Activated T-cell treated with anti-CD3 and anti-CD28 coated beads, Interleukin-2, amount 50 U/mL, for 1 hour (primary cell): ENCODE measurements around the gene POU2F3.
A peak's percentile ranks its signal among the peaks of the same experiment; 100 is the strongest.

Experiments used
- DNase-seq: peaks from one replicate; pipeline ENCODE4 v3.0.0-alpha.2; 2020

The POU2F3 gene

GRCh38 chr11:120210626-120211521, 29.1 kb upstream of the POU2F3 start, which contains the start of gene OAF:
Gene OAF (plus strand): TSS chr11:120211032. CDS start chr11:120211280, 248 bp downstream.
- DNase-seq, result peak; percentile 65

GRCh38 chr11:120211522-120212258, 28.2 kb upstream of the POU2F3 start:
- DNase-seq, result no peak

DNA sequence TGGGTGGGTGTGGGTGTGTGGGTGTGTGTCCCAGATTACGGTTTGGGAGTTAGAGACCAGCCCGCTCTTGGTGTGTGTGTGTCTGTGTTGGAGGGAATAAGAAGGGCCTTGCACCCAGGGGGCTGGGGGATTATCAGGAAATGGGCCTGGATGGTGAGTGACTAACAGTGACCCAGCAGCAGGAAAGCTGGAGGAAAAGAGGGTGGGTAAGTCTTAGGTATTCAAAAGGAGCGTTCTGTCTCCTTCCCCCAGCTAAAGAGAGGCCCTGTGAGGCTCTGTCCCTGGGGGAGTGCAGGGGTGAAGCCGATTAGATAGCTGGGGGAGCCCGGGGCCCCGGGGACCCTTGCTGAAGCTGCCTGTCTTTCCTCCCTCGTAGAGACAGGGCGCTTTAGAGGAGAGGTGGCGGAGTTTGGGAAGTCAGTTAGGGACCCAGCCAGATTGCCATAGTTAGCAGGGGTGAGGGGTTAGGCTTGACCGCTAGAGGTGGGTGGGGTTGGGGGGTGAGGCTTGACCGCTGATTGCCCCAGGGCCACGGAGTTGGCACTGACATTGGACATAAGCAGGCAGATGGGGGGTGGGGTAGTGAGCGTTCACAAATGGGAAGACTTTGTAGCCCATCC, 27.6 kb upstream of the POU2F3 start:
- no peak for DNase-seq

- no peak for DNase-seq
Measured at GRCh38 chr11:120212926-120213325, 27.0 kb upstream of the POU2F3 start.

- DNase-seq, result no peak
Measured at GRCh38 chr11:120214581-120214980, 25.4 kb upstream of the POU2F3 start.

DNA sequence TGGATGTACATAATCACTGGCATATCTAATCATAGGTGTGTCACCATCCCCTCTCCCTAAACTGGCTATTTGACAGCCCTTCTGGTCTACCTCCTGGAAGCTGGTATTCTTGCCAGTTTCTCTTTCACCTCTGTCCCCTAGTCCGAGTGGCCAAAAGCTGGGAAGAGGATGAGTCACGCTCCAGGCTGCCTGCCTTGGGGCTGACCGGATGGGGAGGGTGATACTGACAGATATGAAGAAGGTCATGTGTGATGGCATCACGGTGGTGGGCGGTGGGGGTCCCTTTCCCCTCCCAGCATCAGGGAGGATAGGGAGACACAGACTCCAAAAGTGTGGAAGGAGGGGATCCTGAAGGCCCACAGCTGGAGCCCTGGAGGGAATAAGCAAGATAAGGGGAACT, 24.3 kb upstream of the POU2F3 start:
- DNase-seq, result no peak

DNA sequence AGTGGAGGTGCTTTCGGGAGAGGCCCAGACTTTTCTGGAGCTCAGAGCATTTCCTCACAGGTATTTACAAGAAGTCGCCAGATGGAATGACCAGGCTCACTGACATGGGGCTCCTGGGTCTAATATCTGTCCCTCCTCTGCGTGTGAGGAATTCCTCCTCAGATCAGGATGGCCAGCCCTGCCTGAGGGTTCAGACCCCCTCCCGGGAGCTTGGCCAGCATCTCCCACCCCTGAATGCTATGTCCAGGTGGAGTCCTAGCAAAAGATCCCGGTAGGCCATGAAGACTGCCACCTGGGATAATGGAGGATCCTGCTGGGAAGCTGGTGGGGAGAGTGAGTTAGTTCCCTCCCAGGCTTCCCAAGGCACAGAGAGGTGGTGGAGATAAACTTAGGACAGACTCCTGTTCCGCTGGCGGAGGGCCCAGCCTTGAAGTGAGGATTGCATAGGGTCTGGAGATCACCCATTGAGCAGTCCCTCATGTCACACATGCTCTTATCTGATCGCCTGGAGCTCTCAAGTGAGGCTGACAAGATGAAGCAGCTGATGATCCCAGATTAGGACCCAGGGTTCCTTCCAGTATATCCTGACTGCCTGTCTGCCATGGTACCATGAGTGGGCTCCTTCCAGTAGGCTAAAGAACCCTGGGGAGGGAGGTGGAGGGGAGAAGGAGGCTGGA, 23.4 kb upstream of the POU2F3 start:
- DNase-seq, result no peak

GRCh38 chr11:120217526-120217925, 22.4 kb upstream of the POU2F3 start:
- DNase-seq, result no peak

DNA sequence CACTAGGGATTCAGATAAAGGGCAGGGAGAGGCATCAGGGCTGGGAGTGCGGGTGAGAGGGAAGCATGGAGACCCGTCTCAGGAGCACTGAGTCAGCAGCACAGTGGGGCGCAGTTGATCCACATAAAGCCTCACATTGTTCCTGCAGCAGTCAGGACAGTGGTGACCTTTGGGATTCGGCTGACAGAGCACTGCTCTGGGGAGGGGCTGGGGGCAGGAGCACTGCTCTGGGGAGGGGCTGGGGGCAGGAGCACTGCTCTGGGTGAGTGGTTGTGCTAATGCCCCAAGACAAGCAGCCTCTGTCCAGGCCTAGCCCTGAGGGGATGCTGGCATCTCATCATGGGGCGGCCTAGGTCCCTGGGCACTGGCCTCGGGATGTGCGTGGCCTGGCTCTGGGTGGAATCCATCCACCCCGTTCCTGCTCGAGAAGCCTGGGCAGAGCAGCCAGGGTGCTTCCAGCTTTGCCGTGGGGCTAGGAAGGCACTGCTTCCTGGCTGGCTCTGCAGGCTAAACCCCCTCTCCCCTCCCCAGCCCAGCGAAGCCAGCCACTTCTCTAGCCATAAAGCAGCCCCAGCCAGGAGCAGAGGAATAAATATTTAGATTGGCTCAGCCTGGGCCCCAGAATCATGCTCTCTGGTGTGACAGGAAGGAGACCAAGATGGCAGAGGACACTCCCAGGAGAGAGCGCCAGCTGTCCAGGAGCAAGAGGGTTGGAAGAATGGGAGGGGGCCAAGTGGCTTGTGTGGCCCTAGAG, 21.8 kb upstream of the POU2F3 start:
- no peak for DNase-seq

DNA sequence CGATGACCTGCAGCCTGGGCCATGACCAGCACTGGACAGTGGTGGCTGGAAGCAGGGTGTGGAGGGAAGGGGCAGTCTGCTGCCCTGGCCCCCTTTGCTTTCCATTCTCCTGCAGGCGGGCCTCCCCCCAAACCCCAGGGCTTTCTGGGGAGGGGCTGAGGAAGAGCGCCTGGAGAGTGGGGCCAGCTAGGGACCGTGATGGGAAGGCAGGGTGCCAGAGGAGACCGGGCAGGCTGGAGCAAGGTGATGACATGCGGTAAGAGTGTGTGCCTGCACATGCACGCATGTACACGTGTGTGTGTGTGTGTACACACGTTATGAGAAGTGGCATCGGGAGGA, 21.3 kb upstream of the POU2F3 start:
- no peak for DNase-seq

- no peak for DNase-seq
Measured at GRCh38 chr11:120219232-120219937, 20.6 kb upstream of the POU2F3 start.

DNA sequence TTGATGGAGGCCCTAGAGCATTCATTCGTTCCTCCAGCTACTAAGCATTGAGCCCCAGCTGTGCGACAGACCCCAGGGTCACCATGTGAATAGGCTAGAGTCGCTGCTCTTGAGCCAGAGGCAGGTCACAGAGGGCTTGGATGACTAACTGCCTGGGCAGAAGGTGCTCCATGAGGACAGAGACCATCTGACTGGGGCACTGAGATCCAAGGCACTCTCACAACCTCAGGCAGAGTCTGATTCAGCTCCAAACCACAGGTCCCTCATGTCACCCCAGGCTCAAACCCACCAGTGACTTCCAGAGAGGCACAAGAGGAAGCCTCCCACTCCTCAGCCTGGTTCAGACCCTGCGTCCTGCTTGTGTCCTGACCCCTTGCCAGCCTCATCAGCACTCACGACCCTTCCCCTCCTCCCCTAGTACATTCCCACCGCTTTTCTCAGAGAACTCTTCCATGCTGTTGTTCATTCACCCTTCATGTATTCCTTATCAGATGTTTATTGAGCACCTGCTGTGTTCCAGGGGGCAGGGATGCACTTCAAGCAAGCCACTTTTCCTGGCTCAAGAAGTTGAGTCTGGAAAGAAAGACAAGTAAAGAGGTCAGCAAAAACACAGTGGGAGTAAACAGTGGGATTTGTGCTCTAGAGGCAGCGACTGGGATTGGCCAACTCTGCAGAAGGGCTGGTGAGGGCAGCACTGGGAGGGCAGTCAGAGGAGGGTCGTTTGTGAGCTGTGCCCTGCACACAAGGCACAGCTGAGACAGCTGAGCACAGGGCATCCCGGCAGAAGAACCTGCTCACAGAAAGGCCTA, 19.8 kb upstream of the POU2F3 start:
- no peak for DNase-seq

DNA sequence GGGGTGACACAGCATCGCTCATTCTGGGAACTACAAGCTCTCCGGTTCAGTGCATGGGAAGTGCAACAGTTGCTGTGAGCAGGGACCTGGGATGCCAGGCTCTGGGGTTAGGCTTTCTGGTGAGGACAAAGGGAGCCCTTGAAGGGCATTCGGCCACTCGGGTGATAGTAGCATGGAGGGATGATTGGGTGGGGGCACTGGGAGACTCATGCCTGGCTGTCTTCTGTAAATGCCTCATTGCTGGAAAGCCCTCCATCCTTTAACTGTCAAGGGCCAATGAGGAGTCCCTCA, 19.2 kb upstream of the POU2F3 start:
- no peak for DNase-seq

DNA sequence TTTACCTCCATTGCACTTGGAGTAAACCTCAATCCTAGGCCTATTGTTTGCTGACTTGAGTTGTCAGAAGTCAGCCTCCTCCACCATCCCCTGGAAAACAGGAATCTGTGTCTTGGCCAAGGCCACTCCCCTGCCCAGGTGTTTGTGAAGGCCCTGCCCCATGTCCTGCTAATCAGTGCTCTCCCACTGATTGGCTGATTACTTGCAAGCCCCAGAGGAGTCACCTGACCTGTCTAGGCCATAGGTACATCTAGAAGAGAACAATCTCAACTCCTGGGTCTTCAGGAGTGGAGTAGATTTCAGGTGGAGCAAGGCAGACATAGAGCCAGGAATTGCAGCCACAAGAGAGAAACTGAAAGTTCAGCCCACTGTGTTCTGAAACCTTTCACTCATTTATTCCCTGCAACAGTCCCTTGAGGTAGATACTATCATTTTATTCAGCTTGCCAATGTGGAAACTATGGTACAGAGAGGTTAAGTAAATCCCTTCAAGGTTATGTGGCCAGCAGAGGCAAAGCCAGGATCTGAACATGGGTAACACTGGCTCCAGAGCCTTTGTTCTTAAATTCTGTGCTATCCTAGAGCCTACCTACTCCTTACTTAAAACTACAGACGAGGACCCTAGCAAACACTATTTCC, 18.7 kb upstream of the POU2F3 start:
- DNase-seq, result no peak

DNA sequence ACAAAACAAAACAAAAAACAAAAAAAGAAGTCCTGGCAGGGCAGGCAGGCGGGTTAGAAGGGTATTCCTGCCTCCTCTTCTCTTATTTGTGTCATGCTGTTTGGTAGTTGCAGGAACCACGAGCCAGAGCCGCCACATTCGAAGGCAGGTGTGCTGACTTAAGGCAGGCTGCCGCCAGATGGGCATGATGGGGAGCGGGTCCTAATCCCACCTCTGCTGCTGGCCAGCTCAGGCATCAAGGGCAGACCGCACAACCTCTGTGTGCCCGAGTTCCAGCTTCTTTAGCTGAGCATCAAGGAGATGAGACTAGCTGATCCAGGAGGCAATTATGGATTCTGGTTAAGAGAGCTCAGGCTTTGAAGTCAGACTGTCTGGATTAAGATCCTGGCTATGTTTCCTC, 17.0 kb upstream of the POU2F3 start:
- DNase-seq, result no peak

DNA sequence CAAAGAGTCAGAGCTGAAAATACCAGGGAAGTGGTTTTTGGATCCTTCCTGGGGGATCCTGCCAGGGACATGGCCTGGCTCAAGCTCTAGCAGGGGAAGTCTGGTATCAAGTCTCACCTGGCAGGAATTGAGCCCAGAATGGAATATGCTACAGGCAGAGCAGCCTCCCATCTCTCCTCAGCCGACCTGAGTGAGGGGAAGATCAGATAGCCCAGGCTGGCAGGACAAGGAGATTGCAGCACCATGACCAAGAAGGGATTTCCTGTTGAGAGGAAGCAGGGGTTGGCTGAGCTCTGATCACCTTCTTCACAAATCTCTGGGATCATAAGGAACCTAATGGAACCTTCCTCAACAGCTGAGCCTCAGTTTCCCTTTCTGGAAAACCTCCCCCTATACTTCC, 16.1 kb upstream of the POU2F3 start:
- no peak for DNase-seq

- no peak for DNase-seq
Measured at GRCh38 chr11:120224361-120224760, 15.6 kb upstream of the POU2F3 start.

- DNase-seq, result no peak
Measured at GRCh38 chr11:120224972-120225909, 14.7 kb upstream of the POU2F3 start.

GRCh38 chr11:120226242-120226641, 13.7 kb upstream of the POU2F3 start:
- no peak for DNase-seq
